ENCODE results near the gene HSFX2.

DNA sequence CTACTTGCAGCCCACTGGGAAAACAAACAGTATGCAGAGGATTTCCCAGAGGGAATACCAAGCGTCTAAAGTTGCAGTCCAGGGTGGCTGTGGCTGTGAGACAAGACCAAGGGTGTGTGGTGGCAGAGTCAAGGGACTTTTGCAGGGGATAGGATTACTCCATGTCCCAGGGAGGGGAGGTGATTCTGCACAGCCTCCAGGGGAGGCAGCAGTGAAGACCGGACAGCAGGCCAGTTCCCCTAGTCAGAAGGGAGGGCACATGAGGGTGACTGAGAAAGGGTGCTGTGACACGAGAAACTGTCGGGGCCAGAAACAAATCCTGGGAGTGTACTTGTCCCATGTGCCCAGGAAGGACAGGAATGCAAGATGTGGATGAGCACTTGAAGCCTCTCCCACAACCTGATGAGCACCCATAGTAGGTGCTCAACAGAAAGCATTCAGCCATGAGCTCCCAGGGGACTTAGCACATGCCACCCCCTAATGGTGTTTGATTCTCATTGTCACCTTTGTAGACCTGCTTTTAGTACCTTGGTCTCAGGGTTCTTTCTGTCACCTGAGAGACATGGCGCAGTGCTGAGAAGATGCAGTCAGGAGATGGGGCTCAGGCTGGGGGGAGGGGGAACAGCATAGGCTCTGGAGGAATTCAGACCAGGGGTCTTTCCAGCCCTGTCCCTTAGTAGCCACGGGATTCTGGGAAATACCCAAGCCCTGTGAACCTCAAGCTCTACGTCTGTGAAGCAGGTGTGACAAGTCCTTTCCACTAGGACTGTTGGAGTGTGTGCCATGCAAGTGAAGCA, 27.3 kb downstream of the HSFX2 start:
- TF ChIP-seq, protein P1, sequence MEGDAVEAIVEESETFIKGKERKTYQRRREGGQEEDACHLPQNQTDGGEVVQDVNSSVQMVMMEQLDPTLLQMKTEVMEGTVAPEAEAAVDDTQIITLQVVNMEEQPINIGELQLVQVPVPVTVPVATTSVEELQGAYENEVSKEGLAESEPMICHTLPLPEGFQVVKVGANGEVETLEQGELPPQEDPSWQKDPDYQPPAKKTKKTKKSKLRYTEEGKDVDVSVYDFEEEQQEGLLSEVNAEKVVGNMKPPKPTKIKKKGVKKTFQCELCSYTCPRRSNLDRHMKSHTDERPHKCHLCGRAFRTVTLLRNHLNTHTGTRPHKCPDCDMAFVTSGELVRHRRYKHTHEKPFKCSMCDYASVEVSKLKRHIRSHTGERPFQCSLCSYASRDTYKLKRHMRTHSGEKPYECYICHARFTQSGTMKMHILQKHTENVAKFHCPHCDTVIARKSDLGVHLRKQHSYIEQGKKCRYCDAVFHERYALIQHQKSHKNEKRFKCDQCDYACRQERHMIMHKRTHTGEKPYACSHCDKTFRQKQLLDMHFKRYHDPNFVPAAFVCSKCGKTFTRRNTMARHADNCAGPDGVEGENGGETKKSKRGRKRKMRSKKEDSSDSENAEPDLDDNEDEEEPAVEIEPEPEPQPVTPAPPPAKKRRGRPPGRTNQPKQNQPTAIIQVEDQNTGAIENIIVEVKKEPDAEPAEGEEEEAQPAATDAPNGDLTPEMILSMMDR (IDR thresholded peaks at IDR 0.05): no peak
- TF ChIP-seq POLR2A (IDR thresholded peaks at IDR 0.05): no peak

Measured in lower leg skin (tissue), 3 donors.